Liver (tissue), 9 donors: ENCODE measurements around the gene EXOSC2. TPM values are rescaled to one million over a fixed set of nuclear protein-coding genes. Genes with fewer than 3 reads are reported as not detected.

Experiments used
- DNase-seq: peaks from one replicate; pipeline ENCODE4 v3.0.0-alpha.2; 2017; ENCODE audit warnings: low spot score
- H3K27ac ChIP-seq, 2 donors: one replicate each; pipeline ENCODE4 v1.7.0; 2013; ENCODE audit warnings: inconsistent platforms in 2 of 2, low read length in 2 of 2, control low read depth in 1 of 2, low read depth in 1 of 2, mild to moderate bottlenecking in 1 of 2
- H3K27me3 ChIP-seq, 4 donors: one replicate each; pipeline versions ENCODE4 v1.6.1 to v1.7.0; 2013; ENCODE audit warnings: low read length in 3 of 4, inconsistent platforms in 1 of 4, mild to moderate bottlenecking in 1 of 4, moderate library complexity in 1 of 4; ENCODE audit not compliant: control insufficient read depth in 4 of 4, insufficient read depth in 4 of 4
- H3K36me3 ChIP-seq, 4 donors: one replicate each; pipeline versions ENCODE4 v1.6.1 to v1.7.0; 2013; ENCODE audit warnings: low read length in 3 of 4, mild to moderate bottlenecking in 3 of 4, low read depth in 1 of 4, moderate library complexity in 1 of 4; ENCODE audit not compliant: control insufficient read depth in 4 of 4, insufficient read depth in 3 of 4
- H3K4me1 ChIP-seq, 4 donors: one replicate each; pipeline versions ENCODE4 v1.6.1 to v1.7.0; 2013; ENCODE audit warnings: low read length in 3 of 4, mild to moderate bottlenecking in 3 of 4, moderate library complexity in 1 of 4; ENCODE audit not compliant: control insufficient read depth in 4 of 4, insufficient read depth in 4 of 4
- H3K4me3 ChIP-seq, 3 donors: one replicate each; pipeline versions ENCODE4 v1.6.1 to v1.7.0; 2013; ENCODE audit warnings: low read length in 3 of 3, control low read depth in 1 of 3, low read depth in 1 of 3, mild to moderate bottlenecking in 1 of 3
- H3K9ac ChIP-seq, 2 donors: one replicate each; pipeline ENCODE4 v1.7.0; 2013; ENCODE audit warnings: low read length in 2 of 2, mild to moderate bottlenecking in 2 of 2, moderate library complexity in 2 of 2, control low read depth in 1 of 2, low read depth in 1 of 2
- H3K9me3 ChIP-seq, 4 donors: one replicate each; pipeline versions ENCODE4 v1.6.1 to v1.7.0; 2013; ENCODE audit warnings: low read length in 3 of 4; ENCODE audit not compliant: control insufficient read depth in 4 of 4
- CTCF ChIP-seq: fragments of 150-350 bp; IDR thresholded peaks from 2 replicates; pipeline ENCODE4 v1.5.1; 2017; ENCODE audit warnings: improper control_type of control experiment, low read depth, low read length; ENCODE audit not compliant: missing input control
- FOXA1 ChIP-seq: IDR thresholded peaks from 2 replicates; pipeline ENCODE4 v1.6.1; 2016; ENCODE audit warnings: antibody characterized with exemption
- GABPA ChIP-seq, 2 donors: IDR thresholded peaks in 1 of 2; conservative IDR thresholded peaks in 1 of 2; 2 replicates each; pipeline ENCODE4 v1.6.1; 2016; ENCODE audit warnings: antibody characterized with exemption in 2 of 2, mild to moderate bottlenecking in 1 of 2, moderate library complexity in 1 of 2
- HNF4G ChIP-seq: IDR thresholded peaks from 2 replicates; pipeline ENCODE4 v1.6.1; 2016; ENCODE audit warnings: antibody characterized with exemption
- JUND ChIP-seq, 2 donors: IDR thresholded peaks; 2 replicates each; pipeline ENCODE4 v1.6.1; 2016; ENCODE audit warnings: antibody characterized with exemption in 2 of 2
- MAX ChIP-seq: IDR thresholded peaks from 2 replicates; pipeline ENCODE4 v1.6.1; 2016; ENCODE audit warnings: antibody characterized with exemption
- RAD21 ChIP-seq, 2 donors: IDR thresholded peaks; 2 replicates each; pipeline ENCODE4 v1.6.1; 2016; ENCODE audit warnings: antibody characterized with exemption in 2 of 2, mild to moderate bottlenecking in 2 of 2
- REST ChIP-seq: IDR thresholded peaks from 2 replicates; pipeline ENCODE4 v1.6.1; 2016; ENCODE audit warnings: antibody characterized with exemption, mild to moderate bottlenecking
- RXRA ChIP-seq, 2 donors: IDR thresholded peaks; 2 replicates each; pipeline ENCODE4 v1.6.1; 2017 to 2018; ENCODE audit warnings: antibody characterized with exemption in 2 of 2, mild to moderate bottlenecking in 1 of 2
- SP1 ChIP-seq: IDR thresholded peaks from 2 replicates; pipeline ENCODE4 v1.6.1; 2018; ENCODE audit warnings: antibody characterized with exemption, mild to moderate bottlenecking
- TAF1 ChIP-seq: conservative IDR thresholded peaks from 2 replicates; pipeline ENCODE4 v1.6.1; 2016; ENCODE audit warnings: antibody characterized with exemption, mild to moderate bottlenecking
- YY1 ChIP-seq: IDR thresholded peaks from 2 replicates; pipeline ENCODE4 v1.6.1; 2016; ENCODE audit warnings: antibody characterized with exemption, mild to moderate bottlenecking
- ZBTB33 ChIP-seq: IDR thresholded peaks from 2 replicates; pipeline ENCODE4 v1.6.1; 2016; ENCODE audit warnings: antibody characterized with exemption
- WGBS: extraction: QIAGEN DNeasy Blood & Tissue Kit; methylation state at CpG from one replicate; pipeline ENCODE4 v1.1.7; 2013; 5-methylcytosine and 5-hydroxymethylcytosine counted together
- polyA plus RNA-seq, 2 donors: library from polyadenylated mRNA; stranded (reverse) in 1 of 2; unstranded in 1 of 2; fragments of 200-250 nt in 1 of 2; fragments of >200 nt in 1 of 2; fragmentation: Nextera tagmentation in 1 of 2; extraction: Ambion mirVana in 1 of 2; gene quantifications; one replicate each; pipeline versions ENCODE4 v1.2.1 to v1.2.3, GENCODE V29; 2013 to 2015
- total RNA-seq, 2 donors: library from RNA; depleted of rRNA; stranded (reverse); fragments of >200 nt; gene quantifications; one replicate each; pipeline ENCODE4 v1.2.3, GENCODE V29; 2014
- donor health status: healthy.
- donor health status: healthy.
- donor health status: healthy.
- donor health status: healthy.
- donor health status: healthy.

EXOSC2 gene
- total and polyA plus RNA-seq, 4 donors = 7.6 to 21.2 (median 13.1) TPM

- no peaks in the 10 kb centered on the region for H3K36me3 ChIP-seq
- H3K9ac ChIP-seq = no peak overlapping the region
- peaks cover 4 to 22% (median 8%) of the 10 kb centered on the region in 4 donors for H3K27me3 ChIP-seq
- no peak for TF ChIP-seq GABPA (IDR thresholded peaks at IDR 0.05 in 1 of 2, conservative IDR thresholded peaks at IDR 0.05 in 1 of 2)
- no peak overlapping the region for H3K27ac ChIP-seq
- WGBS = 11% methylated on average over 60 of the region's 60 CpGs
- no peak for DNase-seq
- H3K4me3 ChIP-seq = no peak overlapping the region
- H3K9me3 ChIP-seq = no peaks in the 10 kb centered on the region
- peaks cover 6 to 37% (median 9%) of the 10 kb centered on the region in 4 donors for H3K4me1 ChIP-seq
Measured at GRCh38 chr9:130666393-130667119, 27.0 kb upstream of the EXOSC2 start.

- Histone ChIP-seq H3K9me3 (no peaks in the 10 kb centered on the region), H3K9ac (no peak overlapping the region), H3K27me3 (peaks cover 4 to 19% (median 6%) of the 10 kb centered on the region in 4 donors), H3K36me3 (no peaks in the 10 kb centered on the region), H3K4me3 (no peak overlapping the region), H3K4me1 (peaks cover 3 to 32% (median 7%) of the 10 kb centered on the region in 4 donors), H3K27ac (no peak overlapping the region)
- no peak for TF ChIP-seq CTCF
- TF ChIP-seq SP1 = no peak
- no peak for TF ChIP-seq HNF4G
- no peak for TF ChIP-seq REST
- TF ChIP-seq TAF1 = no peak
- TF ChIP-seq MAX = no peak
- TF ChIP-seq JUND (IDR thresholded peaks at IDR 0.05) = no peak
- TF ChIP-seq YY1 = no peak
- no peak for TF ChIP-seq ZBTB33
- TF ChIP-seq FOXA1 = no peak
- TF ChIP-seq RXRA (IDR thresholded peaks at IDR 0.05) = no peak
- no peak for TF ChIP-seq RAD21 (IDR thresholded peaks at IDR 0.05)
- 55% methylated on average over 4 of the region's 4 CpGs for WGBS
- no peak for DNase-seq
Measured at GRCh38 chr9:130667120-130667435, 26.5 kb upstream of the EXOSC2 start.
